GM13976 (cell line): ENCODE measurements around the gene NKX2-2.

Experiments used
- DNase-seq: peaks from one replicate; pipeline ENCODE4 v3.0.0; 2012; ENCODE audit warnings: low spot score
- CTCF ChIP-seq: IDR thresholded peaks from 2 replicates; pipeline ENCODE4 v1.5.1; 2012; ENCODE audit warnings: borderline replicate concordance, mild to moderate bottlenecking; ENCODE audit not compliant: insufficient read depth; ENCODE audit errors: extremely low read depth, missing control alignments, control extremely low read depth
- in situ Hi-C: fragments of 300-500 bp; cut with MboI; formaldehyde crosslinking; loops from one replicate; pipeline ENCODE4 v1.12.0; 2022; ENCODE audit warnings: low sequenced_read_pairs, mixed read lengths, inconsistent platforms; ENCODE audit not compliant: unreplicated experiment

NKX2-2 gene

GRCh38 chr20:21554985-21555384, 41.1 kb upstream of the NKX2-2 start:
- TF ChIP-seq CTCF: no peak
- no peak for DNase-seq
- in situ Hi-C loops: no loop called here

- no peak for TF ChIP-seq CTCF
- in situ Hi-C loops: no loop called here
- no peak for DNase-seq
These were observed 40.6 kb upstream of the NKX2-2 start for GRCh38 chr20:21554376-21554890.

- no peak for TF ChIP-seq CTCF
- DNase-seq: no peak
- in situ Hi-C loops: no loop called here
These were observed 36.7 kb upstream of the NKX2-2 start for GRCh38 chr20:21550587-21550986.

GRCh38 chr20:21548390-21549035, 34.6 kb upstream of the NKX2-2 start:
- TF ChIP-seq CTCF: no peak
- in situ Hi-C loops: no loop called here
- DNase-seq: peak; percentile 51

- DNase-seq: no peak
- in situ Hi-C loops: no loop called here
- no peak for TF ChIP-seq CTCF
These were observed 32.5 kb upstream of the NKX2-2 start for GRCh38 chr20:21546355-21546754.

- in situ Hi-C loops: no loop called here
- TF ChIP-seq CTCF: no peak
- DNase-seq: no peak
These were observed 25.6 kb upstream of the NKX2-2 start for GRCh38 chr20:21539512-21539911.
